Measurements from ENCODE around the gene PRICKLE1. TPM values are rescaled to one million over a fixed set of nuclear protein-coding genes. Genes with fewer than 3 reads are reported as not detected.
A peak's percentile ranks its signal among the peaks of the same experiment; 100 is the strongest.

Gene PRICKLE1
- total and polyA plus RNA-seq, 9 of the 15 experiments (the other 6 are each of a cell fraction or from before 2014, with no cell fraction given): 0.22 to 0.85 (median 0.31) TPM

DNA sequence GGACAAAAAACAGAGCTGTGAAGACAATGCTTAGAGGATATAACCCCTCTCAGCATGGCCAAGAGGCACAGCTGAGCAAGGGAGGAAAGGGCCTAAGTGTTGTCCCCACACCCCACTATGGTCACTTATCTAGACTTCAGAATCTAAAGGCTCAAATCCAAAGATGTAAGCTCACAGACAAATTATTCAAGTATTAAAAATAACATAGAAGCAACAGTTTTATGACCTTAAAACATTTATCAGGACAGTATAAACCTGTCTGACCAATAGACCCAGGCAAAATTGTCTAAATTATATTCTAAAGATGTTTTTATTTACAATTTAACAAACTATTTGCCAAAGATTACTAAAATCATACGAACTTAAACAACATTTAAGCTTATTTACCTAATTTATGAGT is 28.1 kb upstream of the PRICKLE1 start (continued):
- TF ChIP-seq, protein P1, sequence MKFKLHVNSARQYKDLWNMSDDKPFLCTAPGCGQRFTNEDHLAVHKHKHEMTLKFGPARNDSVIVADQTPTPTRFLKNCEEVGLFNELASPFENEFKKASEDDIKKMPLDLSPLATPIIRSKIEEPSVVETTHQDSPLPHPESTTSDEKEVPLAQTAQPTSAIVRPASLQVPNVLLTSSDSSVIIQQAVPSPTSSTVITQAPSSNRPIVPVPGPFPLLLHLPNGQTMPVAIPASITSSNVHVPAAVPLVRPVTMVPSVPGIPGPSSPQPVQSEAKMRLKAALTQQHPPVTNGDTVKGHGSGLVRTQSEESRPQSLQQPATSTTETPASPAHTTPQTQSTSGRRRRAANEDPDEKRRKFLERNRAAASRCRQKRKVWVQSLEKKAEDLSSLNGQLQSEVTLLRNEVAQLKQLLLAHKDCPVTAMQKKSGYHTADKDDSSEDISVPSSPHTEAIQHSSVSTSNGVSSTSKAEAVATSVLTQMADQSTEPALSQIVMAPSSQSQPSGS (CRISPR knock-in tag; IDR thresholded peaks at IDR 0.05): no peak
- TF ChIP-seq SRF (CRISPR knock-in tag; IDR thresholded peaks at IDR 0.05): no peak
- TF ChIP-seq NCOA1 (IDR thresholded peaks at IDR 0.05; ENCODE audit: low read depth): no peak
- no peak for TF ChIP-seq SLC30A9 (CRISPR knock-in tag; IDR thresholded peaks at IDR 0.05)
- no peak for TF ChIP-seq POLR2A (conservative IDR thresholded peaks at IDR 0.05)

DNA sequence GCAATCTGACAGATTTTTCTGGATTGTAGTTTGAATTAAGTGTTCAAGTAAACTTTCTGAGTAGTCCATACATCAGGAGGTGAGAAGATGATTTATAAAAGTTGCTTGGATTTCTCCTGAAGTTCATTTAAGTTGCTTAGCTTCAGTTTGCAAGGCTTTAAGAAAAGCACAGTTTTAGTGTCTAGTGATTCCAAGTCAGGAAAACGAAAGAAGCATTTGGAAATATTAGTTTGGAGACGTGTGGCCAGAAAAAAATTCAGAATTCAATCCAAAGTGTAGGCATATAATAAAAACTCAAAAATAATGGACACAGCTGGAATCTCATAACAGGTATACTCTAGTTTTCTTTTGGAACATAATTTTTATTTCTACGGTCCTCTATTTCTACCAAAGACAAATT is 25.5 kb upstream of the PRICKLE1 start:
- no peak for ATAC-seq
- in situ Hi-C loops (cut with MboI): no loop called here
- Histone ChIP-seq H3K4me2 (ENCODE audit: insufficient read depth, low read length) (no peak overlapping the region), H3K36me3 (ENCODE audit: control insufficient read depth, insufficient read depth, low read length) (no peaks in the 10 kb centered on the region), H3K27ac (ENCODE audit: extremely low read depth, low read depth, low read length) (no peak overlapping the region), H2AFZ (ENCODE audit: low read depth, low read length) (no peak overlapping the region), H3K27me3 (ENCODE audit: control insufficient read depth in 2 of 2, insufficient read depth in 2 of 2, low read length in 2 of 2) (no peaks in the 10 kb centered on the region), H3K9me3 (replicated peaks; ENCODE audit: control insufficient read depth, insufficient read depth, low read depth, low read length) (no peaks in the 10 kb centered on the region), H3K4me1 (replicated peaks in 1 of 2; ENCODE audit: control insufficient read depth in 2 of 2, insufficient read depth in 2 of 2, low read length in 2 of 2) (no peaks in the 10 kb centered on the region), H3K9ac (ENCODE audit: insufficient read depth in 1 of 2, low read depth in 2 of 2, low read length in 2 of 2) (no peak overlapping the region), H3K79me2 (ENCODE audit: control insufficient read depth, insufficient read depth, low read length) (no peaks in the 10 kb centered on the region), H3K4me3 (no peak overlapping the region), H3K9me1 (ENCODE audit: control insufficient read depth, insufficient read depth, low read length) (no peaks in the 10 kb centered on the region), H4K20me1 (replicated peaks; ENCODE audit: control insufficient read depth, insufficient read depth, low read length) (no peaks in the 10 kb centered on the region)
- POLR2A ChIA-PET: no interaction called here
- no peak for TF ChIP-seq HLTF (IDR thresholded peaks at IDR 0.05)
- TF ChIP-seq, protein P2, sequence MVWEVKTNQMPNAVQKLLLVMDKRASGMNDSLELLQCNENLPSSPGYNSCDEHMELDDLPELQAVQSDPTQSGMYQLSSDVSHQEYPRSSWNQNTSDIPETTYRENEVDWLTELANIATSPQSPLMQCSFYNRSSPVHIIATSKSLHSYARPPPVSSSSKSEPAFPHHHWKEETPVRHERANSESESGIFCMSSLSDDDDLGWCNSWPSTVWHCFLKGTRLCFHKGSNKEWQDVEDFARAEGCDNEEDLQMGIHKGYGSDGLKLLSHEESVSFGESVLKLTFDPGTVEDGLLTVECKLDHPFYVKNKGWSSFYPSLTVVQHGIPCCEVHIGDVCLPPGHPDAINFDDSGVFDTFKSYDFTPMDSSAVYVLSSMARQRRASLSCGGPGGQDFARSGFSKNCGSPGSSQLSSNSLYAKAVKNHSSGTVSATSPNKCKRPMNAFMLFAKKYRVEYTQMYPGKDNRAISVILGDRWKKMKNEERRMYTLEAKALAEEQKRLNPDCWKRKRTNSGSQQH (CRISPR knock-in tag; IDR thresholded peaks at IDR 0.05): no peak
- no peak for DNase-seq (ENCODE audit: extremely low read depth in 1 of 4, low spot score in 3 of 4)
- intact Hi-C loops (cut with micrococcal nuclease): no loop called here
- no TSS peak for BruUV-seq (replicated peaks)
- CTCF ChIA-PET (ENCODE audit: low intra/inter-chr PET ratio): no interaction called here
- peak; percentile 48 for FAIRE-seq
- WGBS (ENCODE audit: insufficient coverage, low coverage, missing lambda C conversion rate): 0% methylated on average over 3 of the region's 3 CpGs
